Skeletal muscle tissue (tissue), 4 donors: ENCODE results near the gene GIPC3. TPM values are rescaled to one million over a fixed set of nuclear protein-coding genes. Genes with fewer than 3 reads are reported as not detected.
A peak's percentile ranks its signal among the peaks of the same experiment; 100 is the strongest.

ENCODE experiments used
- H3K27ac ChIP-seq: one replicate; pipeline ENCODE4 v1.7.0; 2013; ENCODE audit warnings: mild to moderate bottlenecking, low read depth, low read length, inconsistent platforms
- H3K27me3 ChIP-seq, 3 donors: one replicate each; pipeline ENCODE4 v1.7.0; 2013; ENCODE audit warnings: low read length in 3 of 3; ENCODE audit not compliant: control insufficient read depth in 3 of 3, insufficient read depth in 3 of 3
- H3K36me3 ChIP-seq, 3 donors: one replicate each; pipeline ENCODE4 v1.7.0; 2013; ENCODE audit warnings: low read length in 3 of 3; ENCODE audit not compliant: control insufficient read depth in 3 of 3, insufficient read depth in 3 of 3
- H3K4me1 ChIP-seq, 3 donors: one replicate each; pipeline ENCODE4 v1.7.0; 2013; ENCODE audit warnings: low read length in 3 of 3, mild to moderate bottlenecking in 3 of 3; ENCODE audit not compliant: control insufficient read depth in 3 of 3, insufficient read depth in 3 of 3
- H3K4me3 ChIP-seq, 3 donors: one replicate each; pipeline ENCODE4 v1.7.0; 2013; ENCODE audit warnings: low read length in 3 of 3
- H3K9ac ChIP-seq, 3 donors: one replicate each; pipeline ENCODE4 v1.7.0; 2013; ENCODE audit warnings: low read length in 3 of 3, mild to moderate bottlenecking in 3 of 3, moderate library complexity in 2 of 3, low read depth in 1 of 3
- H3K9me3 ChIP-seq, 3 donors: one replicate each; pipeline ENCODE4 v1.7.0; 2013; ENCODE audit warnings: low read length in 3 of 3; ENCODE audit not compliant: control insufficient read depth in 3 of 3
- total RNA-seq: library from RNA; depleted of rRNA; stranded (reverse); fragments of >200 nt; gene quantifications from one replicate; pipeline ENCODE4 v1.2.3, GENCODE V29; 2014
- donor health status: Osteomylitis.

Gene GIPC3, protein sequence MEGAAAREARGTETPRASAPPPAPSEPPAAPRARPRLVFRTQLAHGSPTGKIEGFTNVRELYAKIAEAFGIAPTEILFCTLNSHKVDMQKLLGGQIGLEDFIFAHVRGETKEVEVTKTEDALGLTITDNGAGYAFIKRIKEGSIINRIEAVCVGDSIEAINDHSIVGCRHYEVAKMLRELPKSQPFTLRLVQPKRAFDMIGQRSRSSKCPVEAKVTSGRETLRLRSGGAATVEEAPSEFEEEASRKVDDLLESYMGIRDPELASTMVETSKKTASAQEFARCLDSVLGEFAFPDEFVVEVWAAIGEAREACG
- not detected for total RNA-seq

GRCh38 chr19:3585301-3586126 lies at the start of gene GIPC3:
GIPC3 (plus strand) TSS chr19:3585478; CDS start chr19:3585598, 120 bp downstream.
- no peaks in the 10 kb centered on the region for H3K9me3 ChIP-seq
- peak within 1 kb of the TSS in 2 of 3 donors; percentile 54 to 56 for H3K9ac ChIP-seq
- H3K4me1 ChIP-seq, result peaks cover 3 to 11% (median 6%) of the 10 kb centered on the region in 3 donors
- no peaks in the 10 kb centered on the region for H3K36me3 ChIP-seq
- peaks cover 12 to 17% (median 13%) of the 10 kb centered on the region in 3 donors for H3K27me3 ChIP-seq
- no peak within 1 kb of the TSS for H3K27ac ChIP-seq
- peak within 1 kb of the TSS in 2 of 3 donors; percentile 14 to 29 for H3K4me3 ChIP-seq

GRCh38 chr19:3535563-3535965 lies 49.7 kb upstream of the GIPC3 start:
- Histone ChIP-seq H3K27me3 (no peaks in the 10 kb centered on the region), H3K9ac (no peak overlapping the region), H3K9me3 (no peaks in the 10 kb centered on the region), H3K27ac (no peak overlapping the region), H3K4me3 (no peak overlapping the region), H3K36me3 (peaks cover 39 to 47% (median 42%) of the 10 kb centered on the region in 3 donors), H3K4me1 (no peaks in the 10 kb centered on the region)

DNA sequence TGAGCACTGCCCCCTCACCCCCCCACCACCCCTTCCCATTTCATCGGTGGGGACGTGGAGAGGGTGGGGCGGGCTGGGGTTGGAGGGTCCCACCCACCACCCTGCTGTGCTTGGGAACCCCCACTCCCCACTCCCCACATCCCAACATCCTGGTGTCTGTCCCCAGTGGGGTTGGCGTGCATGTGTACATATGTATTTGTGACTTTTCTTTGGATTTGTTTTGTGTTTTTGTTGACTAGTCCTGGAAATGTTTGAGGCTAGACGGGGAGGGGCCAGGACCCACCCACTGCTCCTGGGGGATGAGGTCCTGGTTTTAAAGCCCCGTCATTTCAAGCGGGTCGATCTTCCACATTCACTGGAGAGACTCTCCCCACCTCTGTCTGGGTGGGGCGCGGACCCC lies 49.3 kb upstream of the GIPC3 start:
- Histone ChIP-seq H3K27ac (no peak overlapping the region), H3K36me3 (peaks cover 35 to 43% (median 37%) of the 10 kb centered on the region in 3 donors), H3K27me3 (no peaks in the 10 kb centered on the region)

GRCh38 chr19:3536429-3537100 lies 48.7 kb upstream of the GIPC3 start:
- no peaks in the 10 kb centered on the region for H3K27me3 ChIP-seq
- H3K4me1 ChIP-seq, result no peaks in the 10 kb centered on the region
- H3K36me3 ChIP-seq, result peaks cover 30 to 37% (median 32%) of the 10 kb centered on the region in 3 donors
- no peak overlapping the region for H3K27ac ChIP-seq
- no peak overlapping the region for H3K4me3 ChIP-seq
- no peaks in the 10 kb centered on the region for H3K9me3 ChIP-seq
- H3K9ac ChIP-seq, result no peak overlapping the region

More for the DNA sequence above, 49.3 kb upstream of the GIPC3 start:
- Histone ChIP-seq H3K9me3 (no peaks in the 10 kb centered on the region), H3K4me3 (no peak overlapping the region), H3K4me1 (no peaks in the 10 kb centered on the region), H3K9ac (no peak overlapping the region)

DNA sequence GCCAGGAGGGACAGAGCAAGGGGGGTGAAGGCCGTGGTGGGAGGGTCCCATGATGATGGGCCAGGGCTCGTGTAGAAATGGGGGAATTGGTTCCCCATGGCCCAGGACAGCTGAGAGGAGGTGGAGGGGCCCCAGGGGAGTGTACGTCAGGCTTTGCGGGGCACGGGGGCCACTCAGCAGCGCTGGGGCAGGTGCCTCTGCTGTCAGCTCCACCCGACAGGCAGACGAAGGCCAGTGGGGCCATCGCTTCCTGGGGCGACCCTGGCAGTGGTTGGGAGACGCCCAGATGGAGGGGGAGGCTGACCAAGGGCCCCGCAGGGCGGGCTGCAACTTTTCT lies 48.2 kb upstream of the GIPC3 start:
- Histone ChIP-seq H3K4me1 (no peaks in the 10 kb centered on the region), H3K4me3 (no peak overlapping the region), H3K27ac (no peak overlapping the region), H3K9ac (no peak overlapping the region), H3K27me3 (no peaks in the 10 kb centered on the region), H3K9me3 (no peaks in the 10 kb centered on the region), H3K36me3 (peaks cover 27 to 33% (median 27%) of the 10 kb centered on the region in 3 donors)

DNA sequence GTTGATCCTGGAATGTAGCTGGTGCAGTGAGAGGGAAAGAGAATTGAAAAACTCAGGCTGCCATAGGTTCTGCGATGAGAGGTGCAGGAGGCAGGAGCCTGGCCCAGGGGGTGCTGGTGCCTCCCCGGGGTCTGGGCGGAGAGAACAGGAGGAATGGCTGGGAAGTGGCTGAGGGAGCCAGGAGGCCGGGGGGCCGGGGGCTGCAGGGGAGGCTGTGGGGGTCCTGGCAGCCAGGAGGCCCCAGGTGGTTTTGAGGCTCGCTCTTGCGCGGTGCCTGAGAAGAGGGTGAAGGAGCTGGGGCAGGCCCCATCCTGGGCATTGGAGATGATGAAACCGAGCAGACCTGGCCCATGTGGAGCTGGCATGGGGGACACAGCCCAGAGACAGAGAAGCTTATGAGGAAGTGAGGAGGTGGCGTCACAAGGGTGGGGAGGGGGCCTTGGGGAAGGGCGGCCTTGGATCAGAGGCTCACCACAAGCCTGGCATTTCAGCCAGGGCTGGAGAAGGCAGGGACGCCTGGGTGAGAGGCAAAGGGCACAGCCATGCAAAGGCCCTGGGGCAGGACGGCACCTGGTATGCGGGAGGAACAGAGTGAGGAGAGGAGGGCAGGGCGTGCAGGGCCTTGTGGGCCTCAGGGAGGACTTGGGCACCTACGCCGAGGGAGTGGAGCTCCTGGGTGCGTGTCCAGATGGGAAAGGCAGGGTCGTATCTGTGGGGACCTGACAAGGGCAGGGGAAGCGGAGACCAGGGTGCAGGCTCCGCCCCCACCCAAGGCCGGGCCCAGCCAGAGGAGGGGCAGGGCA lies 47.6 kb upstream of the GIPC3 start:
- H3K36me3 ChIP-seq, result peaks cover 21 to 28% (median 24%) of the 10 kb centered on the region in 3 donors
- no peak overlapping the region for H3K27ac ChIP-seq
- no peaks in the 10 kb centered on the region for H3K9me3 ChIP-seq
- H3K4me1 ChIP-seq, result no peaks in the 10 kb centered on the region
- H3K4me3 ChIP-seq, result no peak overlapping the region
- H3K9ac ChIP-seq, result no peak overlapping the region
- H3K27me3 ChIP-seq, result no peaks in the 10 kb centered on the region

GRCh38 chr19:3538258-3538929 lies 46.9 kb upstream of the GIPC3 start:
- Histone ChIP-seq H3K4me3 (no peak overlapping the region), H3K9ac (no peak overlapping the region)

GRCh38 chr19:3538965-3539755 lies 46.1 kb upstream of the GIPC3 start, which contains the start of gene TEKTIP1:
TEKTIP1 (plus strand) TSS chr19:3539174; CDS start chr19:3539178, 4 bp downstream.
- H3K4me1 ChIP-seq, result peaks cover 0 to 3% (median 0%) of the 10 kb centered on the region in 3 donors
- H3K9ac ChIP-seq, result no peak within 1 kb of the TSS
- no peaks in the 10 kb centered on the region for H3K27me3 ChIP-seq
- H3K9me3 ChIP-seq, result no peaks in the 10 kb centered on the region
- H3K36me3 ChIP-seq, result peaks cover 12 to 18% (median 15%) of the 10 kb centered on the region in 3 donors
- no peak within 1 kb of the TSS for H3K4me3 ChIP-seq
- no peak within 1 kb of the TSS for H3K27ac ChIP-seq

More at GRCh38 chr19:3538258-3538929, 46.9 kb upstream of the GIPC3 start:
- Histone ChIP-seq H3K27ac (no peak overlapping the region), H3K36me3 (peaks cover 15 to 24% (median 19%) of the 10 kb centered on the region in 3 donors), H3K27me3 (no peaks in the 10 kb centered on the region), H3K9me3 (no peaks in the 10 kb centered on the region), H3K4me1 (peaks cover 0 to 3% (median 0%) of the 10 kb centered on the region in 3 donors)
